Fibroblast of the aortic adventitia (primary cell): Measurements from ENCODE around the gene WHAMM. TPM values are rescaled to one million over a fixed set of nuclear protein-coding genes. Genes with fewer than 3 reads are reported as not detected.
"Not testable (repeated sequence)": the region's sequence is repeated elsewhere in the genome, so short reads cannot be mapped to it uniquely, and the experiment has no call there.

Experiments
- DNase-seq: peaks from one replicate; pipeline ENCODE4 v3.0.0-alpha.2; 2010; ENCODE audit warnings: low read depth
- H3K4me3 ChIP-seq: 2 replicates; pipeline ENCODE4 v1.5.1; 2011; ENCODE audit warnings: low read depth, mild to moderate bottlenecking, control low read depth, low read length, moderate library complexity
- total RNA-seq: library from RNA; depleted of rRNA; stranded (reverse); fragments of >200 nt; gene quantifications from 2 replicates; pipeline ENCODE4 v1.2.3, GENCODE V29; 2012; ENCODE audit warnings: low replicate concordance
- TF ChIP-seq, protein P1 (sequence below): IDR thresholded peaks from 2 replicates; pipeline ENCODE4 v1.5.1; 2011; ENCODE audit warnings: mild to moderate bottlenecking, low read length, control low read depth, inconsistent platforms; ENCODE audit not compliant: insufficient read depth

WHAMM gene, protein sequence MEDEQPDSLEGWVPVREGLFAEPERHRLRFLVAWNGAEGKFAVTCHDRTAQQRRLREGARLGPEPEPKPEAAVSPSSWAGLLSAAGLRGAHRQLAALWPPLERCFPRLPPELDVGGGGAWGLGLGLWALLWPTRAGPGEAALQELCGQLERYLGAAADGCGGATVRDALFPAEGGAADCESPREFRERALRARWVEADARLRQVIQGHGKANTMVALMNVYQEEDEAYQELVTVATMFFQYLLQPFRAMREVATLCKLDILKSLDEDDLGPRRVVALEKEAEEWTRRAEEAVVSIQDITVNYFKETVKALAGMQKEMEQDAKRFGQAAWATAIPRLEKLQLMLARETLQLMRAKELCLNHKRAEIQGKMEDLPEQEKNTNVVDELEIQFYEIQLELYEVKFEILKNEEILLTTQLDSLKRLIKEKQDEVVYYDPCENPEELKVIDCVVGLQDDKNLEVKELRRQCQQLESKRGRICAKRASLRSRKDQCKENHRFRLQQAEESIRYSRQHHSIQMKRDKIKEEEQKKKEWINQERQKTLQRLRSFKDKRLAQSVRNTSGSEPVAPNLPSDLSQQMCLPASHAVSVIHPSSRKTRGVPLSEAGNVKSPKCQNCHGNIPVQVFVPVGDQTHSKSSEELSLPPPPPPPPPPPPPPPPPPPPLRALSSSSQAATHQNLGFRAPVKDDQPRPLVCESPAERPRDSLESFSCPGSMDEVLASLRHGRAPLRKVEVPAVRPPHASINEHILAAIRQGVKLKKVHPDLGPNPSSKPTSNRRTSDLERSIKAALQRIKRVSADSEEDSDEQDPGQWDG
- 4.4 and 6.4 TPM in 2 replicates for total RNA-seq

DNA sequence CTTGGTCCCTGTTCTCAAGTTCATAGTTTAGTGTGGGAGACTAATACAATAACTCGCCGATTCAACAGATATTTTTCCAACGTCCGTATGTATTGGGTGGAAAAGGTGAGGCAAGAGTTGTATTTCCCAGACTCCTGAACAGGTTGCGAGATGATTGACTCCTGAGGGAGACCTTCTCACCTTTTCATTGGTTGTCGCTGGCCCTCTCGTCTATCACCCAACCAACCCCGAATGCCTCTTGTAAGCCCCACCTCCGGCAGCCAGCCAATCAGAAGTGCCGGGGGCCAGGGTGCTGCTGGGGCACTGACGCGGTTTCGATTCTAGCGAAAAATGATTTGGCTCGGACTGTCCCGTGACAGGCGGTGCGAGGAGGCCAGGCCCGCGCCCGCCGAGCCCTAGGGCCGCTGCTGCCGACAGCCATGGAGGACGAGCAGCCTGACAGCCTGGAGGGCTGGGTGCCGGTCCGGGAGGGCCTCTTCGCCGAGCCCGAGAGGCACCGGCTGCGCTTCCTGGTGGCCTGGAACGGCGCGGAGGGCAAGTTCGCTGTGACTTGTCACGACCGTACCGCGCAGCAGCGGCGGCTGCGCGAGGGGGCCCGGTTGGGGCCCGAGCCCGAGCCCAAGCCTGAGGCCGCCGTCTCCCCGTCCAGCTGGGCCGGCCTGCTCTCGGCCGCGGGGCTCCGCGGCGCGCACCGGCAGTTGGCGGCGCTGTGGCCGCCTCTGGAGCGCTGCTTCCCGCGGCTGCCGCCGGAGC is at the start of gene WHAMM:
WHAMM (plus strand) TSS at position 321 of the 753 bp plus-strand sequence; CDS start at position 420, 99 bp downstream.
- TF ChIP-seq, protein P1, sequence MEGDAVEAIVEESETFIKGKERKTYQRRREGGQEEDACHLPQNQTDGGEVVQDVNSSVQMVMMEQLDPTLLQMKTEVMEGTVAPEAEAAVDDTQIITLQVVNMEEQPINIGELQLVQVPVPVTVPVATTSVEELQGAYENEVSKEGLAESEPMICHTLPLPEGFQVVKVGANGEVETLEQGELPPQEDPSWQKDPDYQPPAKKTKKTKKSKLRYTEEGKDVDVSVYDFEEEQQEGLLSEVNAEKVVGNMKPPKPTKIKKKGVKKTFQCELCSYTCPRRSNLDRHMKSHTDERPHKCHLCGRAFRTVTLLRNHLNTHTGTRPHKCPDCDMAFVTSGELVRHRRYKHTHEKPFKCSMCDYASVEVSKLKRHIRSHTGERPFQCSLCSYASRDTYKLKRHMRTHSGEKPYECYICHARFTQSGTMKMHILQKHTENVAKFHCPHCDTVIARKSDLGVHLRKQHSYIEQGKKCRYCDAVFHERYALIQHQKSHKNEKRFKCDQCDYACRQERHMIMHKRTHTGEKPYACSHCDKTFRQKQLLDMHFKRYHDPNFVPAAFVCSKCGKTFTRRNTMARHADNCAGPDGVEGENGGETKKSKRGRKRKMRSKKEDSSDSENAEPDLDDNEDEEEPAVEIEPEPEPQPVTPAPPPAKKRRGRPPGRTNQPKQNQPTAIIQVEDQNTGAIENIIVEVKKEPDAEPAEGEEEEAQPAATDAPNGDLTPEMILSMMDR: no peak
- peak within 1 kb of the TSS; percentile 91 for H3K4me3 ChIP-seq
- DNase-seq: peak; percentile 98

DNA sequence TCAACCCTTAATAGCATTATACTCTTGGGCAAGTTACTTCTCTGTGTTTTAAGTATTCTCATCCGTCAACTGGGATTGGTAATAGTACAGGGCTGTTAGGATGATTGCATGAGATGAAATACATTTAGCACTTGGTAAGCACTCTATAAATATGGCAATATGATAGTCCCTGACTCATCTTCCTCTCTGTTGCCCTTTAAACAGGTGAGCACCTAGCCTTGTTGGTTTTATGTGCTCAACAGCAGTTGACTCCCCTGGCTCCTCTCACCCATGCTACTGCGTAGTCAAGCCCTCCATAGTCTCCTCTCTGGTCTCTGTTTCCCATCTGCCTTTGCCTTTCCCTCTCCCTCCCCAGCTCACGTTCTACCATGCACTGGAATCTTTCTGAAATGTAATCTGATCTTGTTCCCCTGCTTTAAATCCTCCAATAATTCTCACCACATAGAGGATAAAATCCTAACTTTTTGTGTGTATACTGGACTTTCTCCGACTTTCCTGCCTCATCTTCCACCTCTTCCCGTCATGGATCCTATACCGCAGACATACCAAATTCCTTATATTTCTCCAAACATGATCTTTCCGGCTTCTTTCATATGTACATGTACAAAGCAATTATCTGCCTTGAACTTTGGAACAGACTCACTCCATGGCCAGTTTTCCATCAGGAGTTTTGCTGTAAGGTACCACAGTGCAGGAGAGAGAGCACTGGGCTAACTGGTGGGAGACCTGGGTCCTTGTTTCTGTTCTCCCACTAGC is 45.9 kb upstream of the WHAMM start:
- TF ChIP-seq, protein P1: no peak
- no peak overlapping the region for H3K4me3 ChIP-seq
- no peak for DNase-seq

DNA sequence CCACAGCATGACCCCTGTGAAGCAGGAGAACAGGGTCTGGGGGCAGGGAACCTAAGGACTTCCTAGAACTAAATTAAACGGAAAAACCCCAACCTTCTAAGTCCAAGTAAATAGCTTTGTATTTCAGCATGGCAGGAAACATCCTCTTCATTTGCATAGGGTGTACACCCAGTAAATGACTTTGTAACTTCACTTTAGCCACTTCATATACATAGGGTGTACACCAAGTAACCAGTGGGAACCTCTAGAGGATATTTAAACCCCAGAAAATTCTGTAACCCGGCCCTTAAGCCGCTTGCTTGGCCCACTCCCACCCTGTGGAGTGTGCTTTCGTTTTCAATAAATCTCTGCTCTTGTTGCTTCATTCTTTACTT is 45.3 kb upstream of the WHAMM start:
- no peak overlapping the region for H3K4me3 ChIP-seq
- TF ChIP-seq, protein P1: no peak
- no peak for DNase-seq

DNA sequence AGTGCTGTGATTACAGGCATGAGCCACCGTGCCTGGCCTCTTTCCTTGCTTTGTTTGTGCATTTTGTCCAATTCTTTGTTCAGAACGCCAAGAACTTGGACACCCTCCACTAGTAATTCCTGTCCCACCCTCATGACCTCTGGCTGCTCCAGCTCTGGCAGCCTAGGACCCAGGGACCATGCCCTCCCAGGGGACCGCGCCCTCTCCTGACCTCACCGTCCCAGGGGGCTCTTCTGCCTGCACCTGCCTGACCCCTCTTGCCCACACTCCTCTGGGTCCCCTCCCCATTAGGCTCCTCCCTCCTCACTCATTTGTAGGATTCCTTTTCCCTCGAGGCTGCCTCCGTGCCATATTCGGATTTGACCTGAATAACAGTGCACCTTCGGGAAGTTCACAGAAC is 44.7 kb upstream of the WHAMM start:
- no peak for DNase-seq
- TF ChIP-seq, protein P1: no peak
- H3K4me3 ChIP-seq: no peak overlapping the region

DNA sequence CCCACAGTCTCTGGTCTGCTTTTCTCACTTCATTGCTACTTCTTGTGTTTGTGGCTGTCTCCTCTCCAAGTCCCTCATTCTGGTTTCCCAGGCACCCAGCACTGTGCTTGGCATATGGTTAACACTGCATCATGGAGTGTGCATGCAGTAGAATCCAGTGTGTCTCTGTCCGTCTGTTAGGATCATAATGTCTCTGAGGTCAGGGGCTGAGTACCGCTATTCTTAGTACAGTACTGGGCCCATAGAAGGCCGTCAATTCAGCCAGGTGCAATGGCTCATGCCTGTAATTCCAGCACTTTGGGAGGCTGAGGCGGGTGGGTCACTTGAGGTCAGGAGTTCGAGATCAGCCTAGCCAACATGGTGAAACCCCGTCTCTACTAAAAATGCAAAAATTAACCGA is 43.2 kb upstream of the WHAMM start:
- not testable (repeated sequence) for DNase-seq, H3K4me3 ChIP-seq

DNA sequence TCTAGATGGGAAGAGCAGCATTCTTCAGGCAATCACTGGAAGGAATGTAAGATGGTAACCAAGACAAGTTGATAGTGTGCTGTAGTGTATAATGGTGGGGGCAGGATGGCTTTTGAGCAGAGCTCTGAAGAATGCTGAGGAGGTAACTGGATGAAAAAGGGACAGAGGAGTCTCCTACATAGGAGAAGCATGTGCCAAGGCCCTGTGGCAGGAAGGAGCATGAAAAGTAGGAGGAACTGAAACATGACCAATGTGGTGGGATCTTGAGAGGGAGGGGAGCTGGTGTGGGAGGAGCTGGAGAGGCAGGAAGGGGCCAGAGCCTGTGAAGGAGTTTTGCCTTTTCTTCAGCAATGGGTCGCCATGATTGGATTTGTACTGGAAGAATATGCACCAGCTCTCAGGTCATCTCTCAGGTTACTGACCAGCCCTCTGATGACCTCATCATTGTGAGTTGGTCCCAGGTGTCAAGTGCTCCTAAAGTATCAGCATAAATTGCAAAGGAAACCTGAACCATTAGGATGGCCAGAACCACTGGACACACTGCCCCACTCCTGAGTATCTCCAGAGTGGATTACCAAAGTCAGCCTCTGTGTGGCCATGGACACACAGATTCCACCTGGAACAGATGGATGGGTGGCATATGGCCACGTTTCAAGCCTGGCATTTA is 42.1 kb upstream of the WHAMM start:
- no peak for DNase-seq
- TF ChIP-seq, protein P1: no peak
- H3K4me3 ChIP-seq: no peak overlapping the region
